DMS114 treated with DMSO at 0.1 percent for 48 hours (cell line): Measurements from ENCODE around the gene SYNPO2L.
A peak's percentile ranks its signal among the peaks of the same experiment; 100 is the strongest.
"Not testable (repeated sequence)": the region's sequence is repeated elsewhere in the genome, so short reads cannot be mapped to it uniquely, and the experiment has no call there.

Experiments
- DNase-seq: peaks from one replicate; lab custom pipeline; 2025; ENCODE audit not compliant: unreplicated experiment; lab: John Stamatoyannopoulos, UW

The SYNPO2L gene, protein sequence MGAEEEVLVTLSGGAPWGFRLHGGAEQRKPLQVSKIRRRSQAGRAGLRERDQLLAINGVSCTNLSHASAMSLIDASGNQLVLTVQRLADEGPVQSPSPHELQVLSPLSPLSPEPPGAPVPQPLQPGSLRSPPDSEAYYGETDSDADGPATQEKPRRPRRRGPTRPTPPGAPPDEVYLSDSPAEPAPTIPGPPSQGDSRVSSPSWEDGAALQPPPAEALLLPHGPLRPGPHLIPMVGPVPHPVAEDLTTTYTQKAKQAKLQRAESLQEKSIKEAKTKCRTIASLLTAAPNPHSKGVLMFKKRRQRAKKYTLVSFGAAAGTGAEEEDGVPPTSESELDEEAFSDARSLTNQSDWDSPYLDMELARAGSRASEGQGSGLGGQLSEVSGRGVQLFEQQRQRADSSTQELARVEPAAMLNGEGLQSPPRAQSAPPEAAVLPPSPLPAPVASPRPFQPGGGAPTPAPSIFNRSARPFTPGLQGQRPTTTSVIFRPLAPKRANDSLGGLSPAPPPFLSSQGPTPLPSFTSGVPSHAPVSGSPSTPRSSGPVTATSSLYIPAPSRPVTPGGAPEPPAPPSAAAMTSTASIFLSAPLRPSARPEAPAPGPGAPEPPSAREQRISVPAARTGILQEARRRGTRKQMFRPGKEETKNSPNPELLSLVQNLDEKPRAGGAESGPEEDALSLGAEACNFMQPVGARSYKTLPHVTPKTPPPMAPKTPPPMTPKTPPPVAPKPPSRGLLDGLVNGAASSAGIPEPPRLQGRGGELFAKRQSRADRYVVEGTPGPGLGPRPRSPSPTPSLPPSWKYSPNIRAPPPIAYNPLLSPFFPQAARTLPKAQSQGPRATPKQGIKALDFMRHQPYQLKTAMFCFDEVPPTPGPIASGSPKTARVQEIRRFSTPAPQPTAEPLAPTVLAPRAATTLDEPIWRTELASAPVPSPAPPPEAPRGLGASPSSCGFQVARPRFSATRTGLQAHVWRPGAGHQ

DNA sequence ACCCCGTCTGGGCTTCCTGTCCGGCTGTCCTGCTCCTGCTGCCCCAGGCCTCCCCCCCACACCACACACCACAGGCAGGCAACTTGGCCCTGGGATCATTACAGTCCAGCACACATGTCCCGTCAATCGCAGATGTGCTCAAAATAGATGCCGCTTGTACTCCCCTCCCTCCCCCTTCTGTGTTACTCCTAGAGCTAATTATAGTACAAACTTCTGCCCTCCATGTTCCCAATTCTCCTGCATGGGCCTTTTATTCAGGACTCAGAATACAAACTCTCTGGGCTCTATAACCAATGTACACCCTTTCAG is at the start of gene SYNPO2L:
Gene SYNPO2L, minus strand, starts transcription at position 40 of the 309 bp plus-strand sequence. CDS start 107 bp downstream, outside the sequence.
- DNase-seq = no peak

DNA sequence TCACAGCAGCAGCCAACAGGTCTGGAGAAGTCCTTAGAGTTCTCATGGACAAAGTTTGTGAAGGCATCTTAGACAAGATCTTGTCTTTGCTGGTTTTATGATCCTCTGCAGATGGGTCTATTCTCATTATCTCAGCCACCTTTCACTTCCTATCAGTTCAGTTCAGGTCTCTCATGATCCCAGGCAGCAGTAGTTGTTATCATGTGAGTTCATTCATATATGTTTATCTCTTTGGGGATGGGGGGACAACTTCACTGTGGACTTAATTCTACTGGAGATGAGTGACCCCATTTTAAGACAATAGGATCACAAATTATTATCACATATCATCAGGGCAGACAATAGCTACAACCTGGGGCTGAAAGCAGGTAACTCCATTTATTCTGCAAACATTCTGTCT is 48.1 kb upstream of the SYNPO2L start:
- not testable (repeated sequence) for DNase-seq

DNA sequence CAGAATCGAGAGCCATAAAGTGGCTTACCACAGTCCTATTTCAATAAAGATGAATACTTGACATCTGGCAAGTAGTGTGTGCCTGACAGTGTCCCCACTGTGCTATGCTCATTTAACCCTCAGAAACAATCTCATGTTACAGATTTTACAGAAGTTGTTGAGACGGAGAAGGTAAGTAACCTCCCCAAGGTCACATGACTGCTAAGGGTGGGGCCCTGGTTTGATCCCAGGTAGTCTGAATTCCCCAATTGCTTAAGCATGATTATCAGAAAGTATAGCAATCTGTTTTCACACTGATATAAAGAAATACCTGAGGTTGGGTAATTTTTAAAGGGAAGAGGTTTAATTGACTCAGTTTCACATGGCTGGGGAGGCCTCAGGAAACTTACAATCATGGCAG is 43.0 kb upstream of the SYNPO2L start:
- not testable (repeated sequence) for DNase-seq

DNA sequence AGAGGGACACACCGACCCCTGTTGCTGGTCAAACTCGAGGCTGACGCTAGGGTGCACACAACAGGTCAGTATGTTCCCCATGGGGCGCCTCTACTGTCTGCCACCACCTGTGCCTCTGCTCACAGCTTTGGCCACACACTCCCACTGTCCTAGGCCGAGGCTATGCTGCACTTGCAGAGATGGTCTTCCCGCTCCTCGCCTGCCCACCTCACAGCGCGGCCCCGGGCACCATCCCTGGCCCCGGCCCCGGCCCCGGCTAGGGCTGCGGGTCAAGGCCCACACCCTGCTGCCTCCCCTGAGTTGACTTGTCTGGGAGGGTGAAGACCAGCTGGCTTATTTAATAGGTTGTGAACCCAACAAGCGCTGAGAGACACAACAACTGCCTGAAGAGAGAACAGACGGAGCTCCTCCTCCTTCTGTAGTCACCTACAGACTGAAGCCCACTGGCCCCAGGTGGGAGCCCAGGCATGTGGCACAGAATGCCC is 41.9 kb upstream of the SYNPO2L start, which contains the start of gene AGAP5:
Gene AGAP5, minus strand, starts transcription at position 435 of the 485 bp plus-strand sequence. Its CDS starts 354 bp downstream, at position 81.
- not testable (repeated sequence) for DNase-seq

DNA sequence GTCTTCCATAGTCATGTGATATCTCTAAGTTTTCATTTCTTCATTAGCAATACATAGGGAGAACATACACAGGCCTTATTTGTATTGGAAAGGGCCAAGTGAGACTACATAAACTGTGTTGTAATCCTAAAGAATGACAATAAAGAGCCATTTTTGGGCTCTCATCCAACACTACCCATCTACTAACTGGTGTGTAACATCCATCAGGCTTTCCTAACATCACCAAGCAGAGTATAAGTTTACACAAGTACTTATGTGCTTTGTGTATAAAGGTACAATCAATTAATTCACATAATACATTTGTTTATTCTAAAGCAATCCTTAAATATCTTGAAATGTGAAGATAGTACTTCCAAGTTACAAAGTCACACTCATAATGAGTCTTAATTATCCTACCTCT is 39.5 kb upstream of the SYNPO2L start:
- DNase-seq = not testable (repeated sequence)

DNA sequence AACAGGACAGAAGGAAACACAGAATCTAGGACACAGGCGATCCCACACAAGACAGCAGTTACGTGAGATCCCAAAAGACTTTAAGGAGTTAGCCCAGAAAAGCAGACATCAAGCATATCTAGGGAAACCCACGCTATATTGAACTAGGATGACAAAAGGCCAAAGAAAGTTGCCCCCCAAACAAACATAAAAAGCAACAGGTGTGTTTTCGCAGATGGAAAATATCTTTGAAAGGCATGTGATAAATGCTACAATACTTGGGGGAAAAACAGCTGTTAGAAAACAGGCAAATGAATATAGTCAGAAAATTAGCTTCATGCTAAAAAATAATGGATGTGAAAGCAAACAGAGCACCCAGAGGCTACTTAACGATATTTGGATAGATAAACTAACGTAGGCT is 34.9 kb upstream of the SYNPO2L start:
- not testable (repeated sequence) for DNase-seq

DNA sequence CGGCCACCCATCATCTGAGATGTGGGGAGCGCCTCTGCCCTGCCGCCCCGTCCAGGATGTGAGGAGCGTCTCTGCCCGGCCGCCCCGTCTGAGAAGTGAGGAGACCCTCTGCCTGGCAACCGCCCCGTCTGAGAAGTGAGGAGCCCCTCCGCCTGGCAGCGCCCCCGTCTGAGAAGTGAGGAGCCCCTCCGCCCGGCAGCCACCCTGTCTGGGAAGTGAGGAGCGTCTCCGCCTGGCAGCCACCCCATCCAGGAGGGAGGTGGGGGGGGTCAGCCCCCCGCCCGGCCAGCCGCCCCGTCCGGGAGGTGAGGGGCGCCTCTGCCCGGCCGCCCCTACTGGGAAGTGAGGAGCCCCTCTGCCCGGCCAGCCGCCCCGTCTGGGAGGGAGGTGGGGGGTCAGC is 33.8 kb upstream of the SYNPO2L start:
- DNase-seq = not testable (repeated sequence)

DNA sequence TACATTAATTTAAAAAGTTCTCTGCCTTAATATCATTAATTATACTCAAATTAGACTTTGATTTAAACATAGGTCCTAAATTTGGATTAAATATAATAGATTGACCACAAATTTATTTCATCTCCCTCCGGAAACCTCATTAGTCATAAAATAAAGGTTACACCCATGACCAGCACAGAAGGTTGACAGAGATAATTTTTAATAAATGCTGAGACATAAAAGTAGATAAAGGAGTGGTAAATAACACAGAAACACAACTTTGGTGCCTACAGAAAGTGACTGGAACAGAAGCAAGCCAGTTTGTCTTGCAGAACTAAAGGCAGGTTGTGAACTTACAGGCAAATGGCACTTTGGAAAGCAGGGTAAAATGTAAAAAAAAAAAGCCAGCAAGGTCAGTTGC is 31.8 kb upstream of the SYNPO2L start:
- DNase-seq = not testable (repeated sequence)

DNA sequence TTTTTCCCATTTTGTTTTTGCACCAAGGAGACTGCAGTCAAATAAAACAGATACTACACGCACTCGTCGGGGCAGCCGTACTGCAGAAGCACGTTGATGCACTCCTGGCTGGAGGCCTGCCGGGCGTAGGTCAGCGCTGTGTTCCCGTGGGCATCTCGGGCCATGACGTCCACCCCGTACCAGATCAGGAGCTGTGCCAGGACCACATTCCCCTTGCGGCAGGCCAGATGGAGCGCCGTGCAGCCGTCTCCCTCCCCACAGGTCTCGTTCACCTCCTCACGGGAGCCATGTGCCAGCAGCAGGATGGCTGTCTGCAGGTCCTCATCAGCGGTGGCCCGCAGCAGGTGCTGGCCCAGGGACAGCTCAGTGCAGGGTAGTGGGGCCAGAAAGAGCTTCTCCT is 18.7 kb upstream of the SYNPO2L start:
- not testable (repeated sequence) for DNase-seq

DNA sequence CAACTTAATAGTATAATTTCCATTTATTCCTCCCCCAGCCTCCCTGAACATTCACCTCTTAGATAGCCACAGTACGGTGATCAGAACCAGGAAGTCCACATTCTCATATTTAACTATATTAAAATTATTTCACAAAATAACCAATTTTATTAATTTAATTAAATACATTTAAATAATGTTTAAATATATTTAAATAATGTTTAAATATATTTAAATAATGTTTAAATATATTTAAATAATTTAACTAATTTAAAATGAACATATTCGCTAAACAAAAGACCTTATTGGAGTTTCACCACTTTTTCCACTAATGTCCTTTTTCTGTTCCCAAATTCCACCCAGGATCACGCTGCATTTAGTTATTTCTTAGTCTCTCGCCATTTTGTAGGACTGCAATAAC is 12.5 kb upstream of the SYNPO2L start:
- DNase-seq = not testable (repeated sequence)

DNA sequence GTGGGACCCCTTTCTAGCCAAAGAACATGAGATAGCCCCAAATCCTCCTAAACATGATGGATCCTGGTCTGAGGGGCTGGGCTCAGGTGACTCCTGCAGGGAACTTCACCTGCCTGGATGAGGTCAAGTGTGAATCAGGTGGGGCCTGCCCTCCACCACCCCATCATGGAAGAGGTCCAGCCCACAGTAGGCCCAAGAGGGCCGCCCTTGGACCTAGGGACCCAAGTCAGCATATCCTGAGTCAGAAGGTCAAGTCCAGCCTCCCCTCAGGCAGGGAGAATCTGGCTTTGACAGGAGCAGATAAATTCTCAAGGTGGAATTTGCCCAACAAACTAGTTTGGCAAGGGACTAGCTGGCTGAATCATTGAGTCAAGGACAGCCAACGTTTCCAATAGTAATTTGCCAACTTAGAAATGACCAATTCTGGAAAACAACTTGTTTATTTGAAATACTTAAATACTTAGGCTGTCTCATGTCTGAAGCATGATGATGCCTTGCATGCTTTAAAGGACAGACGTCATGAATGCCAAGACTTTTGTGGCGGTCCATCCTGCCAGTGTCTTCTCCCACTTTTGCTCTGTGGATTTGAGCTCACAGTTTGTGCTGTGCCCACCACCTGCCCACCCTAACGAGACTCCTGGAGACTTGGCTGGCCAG is 10.5 kb upstream of the SYNPO2L start:
- DNase-seq = not testable (repeated sequence)

DNA sequence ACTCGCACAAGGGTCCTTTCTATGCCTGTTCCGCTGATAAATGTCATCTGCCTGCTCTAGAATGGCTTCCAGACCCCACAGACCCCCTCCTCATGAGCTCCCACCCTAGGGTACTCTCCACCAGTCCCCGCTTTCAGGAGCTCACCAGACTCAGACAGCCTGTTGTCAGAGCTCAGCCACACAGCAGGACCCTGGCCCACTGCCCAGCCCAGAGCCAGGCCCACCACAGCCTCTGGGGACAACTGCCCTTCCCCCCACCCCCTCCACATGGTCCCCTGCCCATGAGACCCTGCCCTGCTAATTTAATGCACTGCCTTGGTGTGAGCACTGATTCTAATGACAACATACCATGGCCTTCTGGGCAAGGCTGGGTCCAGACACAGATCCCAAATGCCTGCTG is 9.8 kb upstream of the SYNPO2L start:
- DNase-seq = not testable (repeated sequence)

DNA sequence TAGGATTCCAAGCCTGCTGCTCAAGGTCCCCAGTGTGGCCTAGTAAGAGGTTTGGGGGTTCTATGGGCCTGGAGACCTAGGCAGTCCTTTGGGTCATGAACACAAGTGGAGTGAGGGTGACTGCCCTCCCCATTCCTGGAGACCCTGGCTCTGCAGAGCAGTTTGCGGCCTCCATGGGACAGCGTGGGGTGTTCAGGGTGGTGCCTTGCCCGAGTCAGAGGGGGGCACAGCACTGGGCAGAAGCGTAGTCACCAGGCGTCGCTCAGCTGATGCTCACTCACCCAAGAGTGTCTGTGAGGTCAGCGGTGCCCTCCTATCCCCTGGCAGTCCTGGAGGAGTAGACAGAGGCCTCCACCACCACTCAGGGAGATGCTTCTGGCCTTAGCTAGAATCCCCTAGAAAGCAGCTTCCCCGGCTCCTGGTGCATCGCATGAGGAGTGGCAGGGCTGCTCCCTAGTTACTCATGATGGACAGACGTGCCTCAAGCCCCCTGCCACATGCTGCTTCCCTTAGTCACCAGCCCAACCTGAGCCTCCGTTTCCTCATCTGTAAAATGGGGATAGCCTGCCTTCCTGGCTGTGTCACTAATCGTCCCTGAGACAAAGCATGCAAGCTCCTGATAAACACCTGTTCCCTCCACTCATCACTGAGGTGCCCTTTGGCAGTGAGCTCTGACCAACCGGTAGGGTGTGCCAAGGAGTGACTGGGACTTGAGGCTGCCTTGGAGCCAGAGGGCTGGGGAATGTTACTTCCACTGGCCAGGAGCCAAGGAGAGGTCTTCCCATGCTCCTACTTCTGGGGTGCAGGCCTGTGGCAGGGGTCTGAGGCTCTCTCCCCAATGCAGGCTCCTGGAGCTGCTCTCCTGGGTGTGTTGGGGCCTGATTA is 8.6 kb upstream of the SYNPO2L start:
- DNase-seq = not testable (repeated sequence)

DNA sequence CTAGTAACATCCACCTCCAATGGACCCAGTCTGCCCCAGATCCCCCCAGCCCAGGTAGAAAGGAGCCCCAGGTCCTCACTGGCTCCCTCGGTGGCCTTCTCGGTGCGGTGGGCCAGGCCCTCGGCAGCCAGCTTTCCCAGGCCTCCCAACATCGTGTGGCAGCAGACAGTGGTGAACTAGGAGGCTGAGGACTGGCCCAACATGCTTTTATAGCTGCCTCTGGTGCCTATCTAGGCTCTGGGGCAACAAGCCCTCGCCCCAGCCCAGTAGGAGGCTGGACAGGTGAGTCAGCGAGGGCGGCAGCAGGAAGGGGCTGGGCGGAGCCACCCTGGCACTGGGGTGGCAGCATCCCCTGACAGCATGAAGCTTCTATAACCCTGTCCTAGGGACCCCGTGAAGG is 7.8 kb upstream of the SYNPO2L start:
- not testable (repeated sequence) for DNase-seq

DNA sequence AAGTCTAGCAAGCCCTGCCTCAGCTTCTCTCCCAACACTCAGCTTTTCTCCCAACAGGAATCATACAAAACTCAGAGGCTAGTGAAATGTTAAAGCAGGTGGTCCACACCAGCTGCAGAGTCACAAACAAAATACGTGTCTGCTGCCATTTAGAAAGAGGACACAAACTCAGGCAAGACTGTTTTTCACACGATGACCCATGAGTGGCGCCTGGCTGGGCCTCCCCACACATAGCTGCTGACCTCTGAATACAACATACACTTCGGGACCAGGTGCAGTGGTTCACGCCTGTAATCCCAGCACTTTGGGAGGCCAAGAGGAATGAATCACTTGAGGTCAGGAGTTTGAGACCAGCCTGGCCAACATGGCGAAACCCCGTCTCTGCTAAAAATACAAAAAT is 6.9 kb upstream of the SYNPO2L start:
- not testable (repeated sequence) for DNase-seq

DNA sequence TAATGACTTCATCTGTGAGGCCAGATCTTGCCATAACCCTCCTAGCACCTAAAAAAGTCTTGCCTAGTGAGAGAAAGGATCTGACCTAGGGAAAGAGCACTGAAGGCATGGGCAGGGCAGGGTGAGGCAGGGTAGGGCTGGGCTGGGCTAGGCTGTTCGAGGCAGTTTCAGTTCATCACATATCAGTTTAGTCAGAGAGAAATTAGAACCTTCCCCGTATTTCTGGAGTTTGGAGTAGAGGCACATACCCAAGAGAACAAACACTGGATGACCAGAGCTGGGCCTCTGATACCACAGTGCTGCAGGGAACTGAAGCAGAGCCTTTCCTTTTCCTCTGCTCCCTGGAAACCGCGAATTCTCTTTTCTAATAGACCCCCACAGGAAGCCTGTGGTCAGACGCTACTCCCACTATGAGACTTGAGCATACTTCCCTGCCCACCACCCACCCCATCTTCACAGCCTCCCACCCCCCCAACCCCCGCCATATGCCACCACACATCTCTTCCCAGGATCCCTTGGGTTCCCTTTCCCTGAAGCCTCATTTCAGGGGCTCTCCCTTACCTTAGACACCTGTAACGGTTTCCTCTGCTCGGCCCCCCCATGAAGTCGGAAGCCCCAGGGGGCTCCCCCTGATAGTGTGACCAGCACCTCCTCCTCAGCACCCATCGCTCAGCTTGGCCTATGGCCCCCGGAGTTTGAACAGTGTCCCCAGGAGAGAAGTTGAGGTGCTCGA is 406 bp downstream of the SYNPO2L start:
- no peak for DNase-seq

DNA sequence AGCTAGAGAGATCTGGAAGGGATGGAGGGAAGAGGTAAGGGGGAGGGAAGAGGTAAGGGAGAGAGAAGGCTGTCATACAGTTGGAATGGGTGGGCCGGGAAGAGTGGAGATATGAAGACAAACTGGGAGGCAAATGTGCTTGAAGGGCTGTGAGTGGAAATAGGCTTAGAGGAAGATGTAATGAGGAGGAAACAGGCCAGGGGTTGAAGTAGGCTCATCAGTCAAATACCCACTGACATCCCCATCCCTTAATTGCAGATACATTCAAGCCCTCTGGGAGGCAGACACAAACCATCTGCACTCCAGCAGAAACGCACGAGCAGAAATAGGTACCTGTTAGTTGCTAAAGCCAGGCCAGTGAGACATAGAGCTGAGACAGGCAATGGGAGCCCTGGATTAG is 2.1 kb downstream of the SYNPO2L start:
- peak; percentile 15 for DNase-seq

DNA sequence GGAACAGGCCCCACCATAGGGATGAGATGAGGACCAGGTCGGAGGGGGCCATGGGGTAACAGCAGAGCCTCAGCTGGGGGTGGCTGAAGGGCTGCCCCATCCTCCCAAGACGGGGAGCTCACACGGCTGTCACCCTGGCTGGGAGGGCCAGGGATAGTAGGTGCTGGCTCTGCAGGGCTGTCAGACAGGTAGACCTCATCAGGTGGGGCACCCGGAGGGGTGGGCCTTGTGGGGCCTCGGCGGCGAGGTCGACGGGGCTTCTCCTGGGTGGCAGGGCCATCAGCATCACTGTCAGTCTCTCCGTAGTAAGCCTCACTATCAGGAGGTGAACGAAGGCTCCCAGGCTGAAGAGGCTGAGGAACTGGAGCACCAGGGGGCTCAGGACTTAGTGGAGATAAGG is 2.6 kb downstream of the SYNPO2L start:
- no peak for DNase-seq
